Peyer's patch (tissue), 4 donors: ENCODE measurements around the gene BAIAP2L1.

ENCODE experiments used
- POLR2A ChIP-seq, 2 donors: fragments of 450-650 bp; IDR thresholded peaks; one replicate each; pipeline ENCODE4 v1.5.1; 2017; ENCODE audit warnings: antibody characterized with exemption in 2 of 2, mild to moderate bottlenecking in 2 of 2, moderate library complexity in 2 of 2
- TF ChIP-seq, protein P1 (sequence below), 6 experiments: fragments of 450-650 bp in 4 of 6; fragments of 200-600 bp in 2 of 6; sonication (generic) in 1 of 6; IDR thresholded peaks; one replicate each; pipeline ENCODE4 v1.5.1; 2017 to 2019; ENCODE audit warnings: antibody characterized with exemption in 6 of 6, mild to moderate bottlenecking in 3 of 6, moderate library complexity in 1 of 6

DNA sequence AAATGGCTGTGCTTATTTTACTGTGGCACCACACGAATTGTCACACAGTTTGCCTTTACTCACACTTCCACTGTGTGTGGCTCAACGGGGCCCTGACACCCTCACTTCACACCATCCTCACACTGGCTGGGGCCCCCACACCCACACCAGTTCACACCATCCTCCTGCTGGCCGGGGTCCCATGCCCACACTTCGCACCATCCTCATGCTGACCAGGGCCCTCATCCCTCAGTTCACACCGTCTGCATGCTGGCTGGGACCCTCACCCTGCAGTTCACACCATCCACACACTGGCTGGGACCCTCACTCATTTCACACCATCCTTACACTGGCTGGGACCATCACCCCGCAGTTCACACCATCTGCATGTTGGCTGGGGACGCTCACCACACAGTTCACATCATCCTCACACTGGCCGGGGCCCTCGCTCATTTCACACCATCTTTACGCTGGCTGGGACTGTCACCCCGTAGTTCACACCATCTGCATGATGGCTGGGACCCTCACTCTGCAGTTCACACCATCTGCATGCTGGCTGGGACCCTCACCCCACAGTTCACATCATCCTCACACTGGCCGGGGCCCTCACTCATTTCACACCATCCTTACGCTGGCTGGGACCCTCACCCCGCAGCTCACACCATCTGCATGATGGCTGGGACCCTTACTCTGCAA, 83.4 kb downstream of the BAIAP2L1 start:
- TF ChIP-seq, protein P1, sequence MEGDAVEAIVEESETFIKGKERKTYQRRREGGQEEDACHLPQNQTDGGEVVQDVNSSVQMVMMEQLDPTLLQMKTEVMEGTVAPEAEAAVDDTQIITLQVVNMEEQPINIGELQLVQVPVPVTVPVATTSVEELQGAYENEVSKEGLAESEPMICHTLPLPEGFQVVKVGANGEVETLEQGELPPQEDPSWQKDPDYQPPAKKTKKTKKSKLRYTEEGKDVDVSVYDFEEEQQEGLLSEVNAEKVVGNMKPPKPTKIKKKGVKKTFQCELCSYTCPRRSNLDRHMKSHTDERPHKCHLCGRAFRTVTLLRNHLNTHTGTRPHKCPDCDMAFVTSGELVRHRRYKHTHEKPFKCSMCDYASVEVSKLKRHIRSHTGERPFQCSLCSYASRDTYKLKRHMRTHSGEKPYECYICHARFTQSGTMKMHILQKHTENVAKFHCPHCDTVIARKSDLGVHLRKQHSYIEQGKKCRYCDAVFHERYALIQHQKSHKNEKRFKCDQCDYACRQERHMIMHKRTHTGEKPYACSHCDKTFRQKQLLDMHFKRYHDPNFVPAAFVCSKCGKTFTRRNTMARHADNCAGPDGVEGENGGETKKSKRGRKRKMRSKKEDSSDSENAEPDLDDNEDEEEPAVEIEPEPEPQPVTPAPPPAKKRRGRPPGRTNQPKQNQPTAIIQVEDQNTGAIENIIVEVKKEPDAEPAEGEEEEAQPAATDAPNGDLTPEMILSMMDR (IDR thresholded peaks at IDR 0.05), result no peak
- no peak for TF ChIP-seq POLR2A (IDR thresholded peaks at IDR 0.05)
